Omental fat pad (tissue), 4 donors: ENCODE results near the gene PDE10A. TPM values are rescaled to one million over a fixed set of nuclear protein-coding genes. Genes with fewer than 3 reads are reported as not detected.

ENCODE experiments used
- ATAC-seq: fragments of 150-250 bp; one replicate; pipeline ENCODE4 v1.9.1; 2016; ENCODE audit warnings: mild to moderate bottlenecking, moderate library complexity; ENCODE audit not compliant: low FRiP score
- DNase-seq: peaks from one replicate; pipeline ENCODE4 v3.0.0-alpha.2; 2019; ENCODE audit warnings: low spot score
- CTCF ChIP-seq, 3 donors: fragments of 450-650 bp; IDR thresholded peaks; one replicate each; pipeline ENCODE4 v1.5.1; 2016 to 2017; ENCODE audit warnings: antibody characterized with exemption in 3 of 3, mild to moderate bottlenecking in 3 of 3, moderate library complexity in 2 of 3
- small RNA-seq: library from RNA; depleted of rRNA; stranded (forward); fragments of <200 nt; gene quantifications from one replicate; pipeline ENCODE3, GENCODE V24; 2016
- total RNA-seq, 4 donors: library from RNA; depleted of rRNA; stranded (reverse); fragments of >200 nt; gene quantifications; one replicate each; pipeline ENCODE4 v1.1.0, GENCODE V29; 2016

PDE10A gene
- total RNA-seq, 4 donors from 2014 or later = 9.1 to 75.3 (median 15.6) TPM

GRCh38 chr6:165300422-165300936 lies 362.6 kb downstream of the PDE10A start:
- no peak for DNase-seq
- ATAC-seq = no peak
- TF ChIP-seq CTCF (IDR thresholded peaks at IDR 0.05) = no peak

GRCh38 chr6:165298875-165299274 lies 364.2 kb downstream of the PDE10A start:
- DNase-seq = no peak
- TF ChIP-seq CTCF (IDR thresholded peaks at IDR 0.05) = no peak

GRCh38 chr6:165298402-165298801 lies 364.6 kb downstream of the PDE10A start:
- ATAC-seq (no peak), DNase-seq (no peak)
- TF ChIP-seq CTCF (IDR thresholded peaks at IDR 0.05) = no peak

More at GRCh38 chr6:165298875-165299274, 364.2 kb downstream of the PDE10A start:
- ATAC-seq = no peak

- no peak for ATAC-seq
- no peak for TF ChIP-seq CTCF (IDR thresholded peaks at IDR 0.05)
- DNase-seq = no peak
These were observed 370.4 kb downstream of the PDE10A start for GRCh38 chr6:165292657-165293056.

Small RNA genes within 50 kb of the gene (small RNA-seq; reads per million reads assigned to genes)
- gene RNA5SP226 = 1.4 reads per million, percentile 15 among the genes with 10 or more reads in this experiment
